Retinal pigment epithelial cell (primary cell): ENCODE measurements around the gene TPD52L1.
A peak's percentile ranks its signal among the peaks of the same experiment; 100 is the strongest.

Experiments
- DNase-seq: peaks from one replicate; pipeline ENCODE4 v3.0.0-alpha.2; 2010; ENCODE audit warnings: low read depth
- H3K4me3 ChIP-seq: 2 replicates; pipeline ENCODE4 v1.5.1; 2011; ENCODE audit warnings: mild to moderate bottlenecking, low read length, control low read depth, moderate library complexity
- CTCF ChIP-seq: conservative IDR thresholded peaks from 2 replicates; pipeline ENCODE4 v1.5.1; 2011; ENCODE audit warnings: low read depth, low read length, control low read depth, inconsistent platforms

TPD52L1 gene

DNA sequence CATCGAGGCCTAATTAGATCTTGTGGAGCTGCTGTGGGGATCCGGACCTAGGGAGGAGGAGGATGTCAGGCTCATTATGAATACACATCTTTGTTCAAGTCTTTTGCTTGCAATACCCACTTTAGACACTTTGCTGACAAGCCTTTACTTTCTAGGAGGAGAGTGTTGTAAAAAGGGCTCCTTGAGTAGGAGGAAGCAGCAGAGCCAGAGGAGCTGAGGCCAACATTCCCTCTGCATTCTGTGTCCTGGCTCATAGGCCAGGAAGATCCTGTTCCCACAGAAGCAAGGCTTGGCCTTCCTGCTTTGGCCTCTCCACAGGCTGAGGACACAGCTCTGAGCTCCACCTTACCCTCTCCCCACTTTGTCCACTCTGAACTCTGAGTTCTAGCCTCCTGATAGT is 67.1 kb downstream of the TPD52L1 start:
- no peak for TF ChIP-seq CTCF
- no peak overlapping the region for H3K4me3 ChIP-seq
- DNase-seq = no peak

DNA sequence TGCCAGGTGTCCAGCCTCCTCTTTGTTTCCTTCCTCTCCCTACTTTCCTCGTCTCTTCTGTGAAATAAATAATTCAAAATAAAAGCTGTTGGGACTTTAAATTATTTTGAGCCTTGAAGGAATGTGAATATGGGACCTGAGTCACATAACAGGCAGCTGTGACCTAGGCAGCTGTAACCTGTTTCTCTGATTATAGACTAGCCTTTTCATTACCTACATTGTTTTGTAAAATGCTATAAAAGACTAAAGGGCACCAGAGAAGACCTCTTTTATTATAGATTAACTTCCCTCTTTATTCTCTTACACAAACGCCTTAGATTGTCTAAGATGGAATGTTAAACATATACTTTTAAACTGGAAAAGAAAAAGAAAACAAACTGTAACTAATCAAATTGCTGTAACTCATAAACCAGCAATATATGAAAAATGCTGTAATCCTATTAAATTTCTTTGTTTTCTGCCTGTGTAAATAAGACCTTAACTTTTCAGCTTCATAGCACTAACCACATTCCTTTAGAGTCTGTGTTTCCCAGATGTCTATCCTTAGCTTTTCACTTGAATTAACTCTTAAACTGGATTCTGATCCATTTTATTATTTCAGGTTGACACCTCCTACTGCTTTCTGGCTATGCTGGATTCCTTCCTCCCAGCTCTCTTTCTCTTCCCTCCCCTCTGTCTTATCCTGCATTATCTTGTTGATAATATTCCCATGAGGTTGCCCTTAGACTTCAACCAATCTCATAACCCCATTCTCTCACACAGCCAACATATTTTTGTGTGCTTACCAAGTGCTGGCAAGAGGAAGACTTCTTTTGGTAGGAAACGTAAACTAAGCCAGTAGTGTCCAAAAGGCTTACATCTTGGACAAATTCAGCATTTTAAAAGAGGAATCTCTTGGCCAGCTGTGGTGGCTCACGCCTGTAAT is 69.2 kb downstream of the TPD52L1 start:
- TF ChIP-seq CTCF = no peak
- H3K4me3 ChIP-seq = no peak overlapping the region
- DNase-seq = peak; percentile 73

- TF ChIP-seq CTCF = no peak
- DNase-seq = no peak
- H3K4me3 ChIP-seq = no peak overlapping the region
Measured at GRCh38 chr6:125224231-125224861, 70.8 kb downstream of the TPD52L1 start.

GRCh38 chr6:125227244-125227643 is 73.7 kb downstream of the TPD52L1 start:
- DNase-seq = no peak
- TF ChIP-seq CTCF = no peak
- no peak overlapping the region for H3K4me3 ChIP-seq

GRCh38 chr6:125228981-125229479 is 75.5 kb downstream of the TPD52L1 start:
- TF ChIP-seq CTCF = no peak
- H3K4me3 ChIP-seq = no peak overlapping the region
- no peak for DNase-seq

DNA sequence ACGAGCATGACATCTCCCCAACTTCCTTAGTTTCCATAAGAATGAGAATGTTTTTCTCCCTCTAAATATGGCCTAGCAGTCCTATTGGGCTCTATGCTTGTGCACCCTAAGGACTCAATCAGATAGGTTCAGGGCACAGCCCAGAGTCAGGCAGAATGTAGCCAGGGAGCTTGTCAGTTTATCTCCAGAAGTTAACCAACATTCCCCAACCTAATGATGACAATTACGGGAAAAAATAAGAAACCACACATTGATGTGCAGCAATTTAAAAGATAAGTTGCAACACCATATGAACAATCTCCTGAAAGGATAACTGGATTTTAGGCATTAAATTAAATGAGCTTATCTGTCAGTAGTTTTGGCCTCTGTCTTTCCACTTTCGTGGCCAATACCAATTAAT is 77.1 kb downstream of the TPD52L1 start:
- TF ChIP-seq CTCF = no peak
- H3K4me3 ChIP-seq = no peak overlapping the region
- DNase-seq = no peak
